WERI-Rb-1 (cell line): ENCODE measurements around the gene UCN.
A peak's percentile ranks its signal among the peaks of the same experiment; 100 is the strongest.
"Not testable (repeated sequence)": the region's sequence is repeated elsewhere in the genome, so short reads cannot be mapped to it uniquely, and the experiment has no call there.

Experiments used
- DNase-seq: peaks from one replicate; pipeline ENCODE4 v3.0.0-alpha.2; 2020
- H3K27ac ChIP-seq: fragments of 250-450 bp; sonication (Bioruptor Pico); 2 replicates; pipeline ENCODE4 v1.5.1; 2020; ENCODE audit warnings: mild to moderate bottlenecking, moderate library complexity
- H3K27me3 ChIP-seq: fragments of 250-450 bp; sonication (Bioruptor Pico); 2 replicates; pipeline ENCODE4 v1.5.1; 2021; ENCODE audit warnings: mild to moderate bottlenecking, low read depth, moderate library complexity; ENCODE audit not compliant: insufficient read depth, severe bottlenecking
- H3K36me3 ChIP-seq: fragments of 250-450 bp; sonication (Bioruptor Pico); 2 replicates; pipeline ENCODE4 v1.5.1; 2020; ENCODE audit warnings: mild to moderate bottlenecking, moderate library complexity
- H3K4me3 ChIP-seq: 2 replicates; pipeline ENCODE4 v1.5.1; 2011; ENCODE audit warnings: low read depth, mild to moderate bottlenecking, control low read depth, low read length
- H3K9me3 ChIP-seq: fragments of 250-450 bp; sonication (Bioruptor Pico); 2 replicates; pipeline ENCODE4 v1.5.1; 2021; ENCODE audit warnings: mild to moderate bottlenecking, moderate library complexity; ENCODE audit not compliant: severe bottlenecking
- CTCF ChIP-seq: IDR thresholded peaks from 2 replicates; pipeline ENCODE4 v1.5.1; 2011; ENCODE audit warnings: low read depth, mild to moderate bottlenecking, control low read depth, inconsistent platforms, low read length

UCN gene

GRCh38 chr2:27323596-27324285 is 15.5 kb upstream of the UCN start:
- peaks cover 33% of the 10 kb centered on the region for H3K36me3 ChIP-seq
- TF ChIP-seq CTCF = no peak
- H3K4me3 ChIP-seq = peak overlapping the region; percentile 89
- H3K27me3 ChIP-seq = no peaks in the 10 kb centered on the region
- peak overlapping the region; percentile 91 for H3K27ac ChIP-seq
- no peaks in the 10 kb centered on the region for H3K9me3 ChIP-seq
- DNase-seq = no peak

GRCh38 chr2:27322766-27323595 is 14.7 kb upstream of the UCN start, which contains the start of gene MPV17:
TSS of gene MPV17 (minus strand) at chr2:27323097. CDS start at chr2:27322517, 580 bp downstream.
- Histone ChIP-seq H3K27me3 (no peaks in the 10 kb centered on the region), H3K36me3 (peaks cover 26% of the 10 kb centered on the region), H3K27ac (peak within 1 kb of the TSS; percentile 91), H3K4me3 (peak within 1 kb of the TSS; percentile 89), H3K9me3 (no peaks in the 10 kb centered on the region)
- peak; percentile 98 for DNase-seq
- no peak for TF ChIP-seq CTCF

GRCh38 chr2:27322301-27322765 is 14.1 kb upstream of the UCN start:
- Histone ChIP-seq H3K4me3 (peak overlapping the region; percentile 89), H3K36me3 (peaks cover 21% of the 10 kb centered on the region), H3K27me3 (no peaks in the 10 kb centered on the region), H3K9me3 (no peaks in the 10 kb centered on the region), H3K27ac (peak overlapping the region; percentile 91)
- TF ChIP-seq CTCF = no peak
- DNase-seq = peak; percentile 29

GRCh38 chr2:27320958-27321543 is 12.8 kb upstream of the UCN start:
- DNase-seq = peak; percentile 83
- peak overlapping the region; percentile 19; the same call in 1 of the 2 replicates for H3K27ac ChIP-seq
- TF ChIP-seq CTCF = peak; percentile 66

GRCh38 chr2:27319839-27320238 is 11.6 kb upstream of the UCN start:
- H3K36me3 ChIP-seq, H3K4me3 ChIP-seq, DNase-seq, H3K27ac ChIP-seq, H3K9me3 ChIP-seq, H3K27me3 ChIP-seq: not testable (repeated sequence)

More at GRCh38 chr2:27320958-27321543, 12.8 kb upstream of the UCN start:
- Histone ChIP-seq H3K4me3 (no peak overlapping the region), H3K27me3 (no peaks in the 10 kb centered on the region), H3K36me3 (peaks cover 8% of the 10 kb centered on the region), H3K9me3 (no peaks in the 10 kb centered on the region)
